T-helper 1 cell (primary cell): Measurements from ENCODE around the gene DLGAP5.

Source experiments
- DNase-seq, 5 donors: peaks; one replicate each; pipeline ENCODE4 v3.0.0-alpha.2; 2012 to 2020

DLGAP5 gene

GRCh38 chr14:55188686-55189295, 2.6 kb downstream of the DLGAP5 start:
- DNase-seq = no peak

- DNase-seq = no peak
Measured at GRCh38 chr14:55180434-55180833, 11.0 kb downstream of the DLGAP5 start.

- DNase-seq = no peak
Measured at GRCh38 chr14:55180006-55180405, 11.4 kb downstream of the DLGAP5 start.

- DNase-seq = no peak
Measured at GRCh38 chr14:55170526-55170925, 20.9 kb downstream of the DLGAP5 start.

- peak in 1 of 5 donors; percentile 23 for DNase-seq
Measured at GRCh38 chr14:55160989-55161388, 30.4 kb downstream of the DLGAP5 start.

GRCh38 chr14:55158412-55158811, 33.0 kb downstream of the DLGAP5 start:
- DNase-seq = no peak

- DNase-seq = no peak
Measured at GRCh38 chr14:55157080-55157479, 34.3 kb downstream of the DLGAP5 start.

- DNase-seq = no peak
Measured at GRCh38 chr14:55153951-55154350, 37.4 kb downstream of the DLGAP5 start.

GRCh38 chr14:55152052-55152753, 39.2 kb downstream of the DLGAP5 start:
- DNase-seq = no peak

- no peak for DNase-seq
Measured at GRCh38 chr14:55151601-55152000, 39.8 kb downstream of the DLGAP5 start.

GRCh38 chr14:55146425-55146824, 45.0 kb downstream of the DLGAP5 start:
- DNase-seq = no peak

GRCh38 chr14:55142466-55142865, 48.9 kb downstream of the DLGAP5 start:
- DNase-seq = no peak

GRCh38 chr14:55141825-55142224, 49.6 kb downstream of the DLGAP5 start:
- DNase-seq = no peak

GRCh38 chr14:55139696-55140509, 51.5 kb downstream of the DLGAP5 start:
- no peak for DNase-seq

GRCh38 chr14:55139141-55139540, 52.2 kb downstream of the DLGAP5 start:
- DNase-seq = no peak

GRCh38 chr14:55138091-55138490, 53.3 kb downstream of the DLGAP5 start:
- no peak for DNase-seq

- DNase-seq = no peak
Measured at GRCh38 chr14:55136885-55137786, 54.2 kb downstream of the DLGAP5 start.

- DNase-seq = no peak
Measured at GRCh38 chr14:55136241-55136640, 55.1 kb downstream of the DLGAP5 start.

GRCh38 chr14:55133416-55133815, 58.0 kb downstream of the DLGAP5 start:
- DNase-seq = no peak

- DNase-seq = peak in 1 of 5 donors; percentile 12
Measured at GRCh38 chr14:55131370-55132137, 59.8 kb downstream of the DLGAP5 start.

- DNase-seq = no peak
Measured at GRCh38 chr14:55130196-55130550, 61.2 kb downstream of the DLGAP5 start.
